Stimulated activated CD8-positive, alpha-beta memory T cell treated with anti-CD3 and anti-CD28 coated beads, Interleukin-4, amount 100 ng/mL, for 24 hours (primary cell): ENCODE data around the gene ANKS1B.

Experiments
- DNase-seq: peaks from one replicate; pipeline ENCODE4 v3.0.0-alpha.2; 2020; ENCODE audit warnings: low read depth

The ANKS1B gene

GRCh38 chr12:98814254-98814653, 1170.5 kb downstream of the ANKS1B start:
- no peak for DNase-seq

- no peak for DNase-seq
Observed at GRCh38 chr12:98812225-98812624, 1172.5 kb downstream of the ANKS1B start.

GRCh38 chr12:98808243-98808875, 1176.4 kb downstream of the ANKS1B start:
- no peak for DNase-seq

- no peak for DNase-seq
Observed at GRCh38 chr12:98807187-98807586, 1177.5 kb downstream of the ANKS1B start.

DNA sequence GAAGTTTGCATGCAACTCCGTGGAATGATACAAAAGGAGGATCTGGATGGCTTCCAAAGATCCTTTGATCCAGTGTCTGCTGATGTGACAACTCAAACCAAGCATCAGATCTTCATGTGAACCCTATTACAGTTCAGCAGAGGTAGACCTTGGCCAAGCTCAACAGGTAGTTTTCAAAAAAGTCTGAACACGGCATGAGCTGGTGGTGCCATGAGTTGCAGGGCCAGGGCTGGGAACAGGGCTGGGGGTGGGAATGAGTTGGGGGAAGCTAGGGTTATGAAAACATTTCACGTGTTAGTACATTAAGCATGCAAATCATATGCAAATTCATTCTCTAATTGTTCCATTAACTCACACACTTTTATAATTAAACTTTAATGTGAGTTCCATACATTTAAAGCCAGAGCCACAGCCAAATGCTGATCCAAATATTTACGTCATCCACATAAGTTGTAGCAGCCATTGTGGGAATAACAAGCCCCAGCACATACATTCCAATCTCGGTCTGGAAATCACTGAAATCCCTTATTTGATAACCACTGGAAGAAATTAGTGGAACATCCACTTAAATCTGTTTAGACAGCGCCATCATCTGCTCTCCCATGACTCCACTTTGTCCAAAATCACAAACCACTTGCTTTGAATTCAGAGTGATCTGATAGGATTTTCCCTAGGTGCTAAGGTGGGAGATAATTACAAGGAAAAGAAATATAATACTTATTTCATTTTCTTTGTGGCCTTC, 1181.1 kb downstream of the ANKS1B start:
- no peak for DNase-seq

GRCh38 chr12:98799822-98800221, 1184.9 kb downstream of the ANKS1B start:
- DNase-seq = no peak

- no peak for DNase-seq
Observed at GRCh38 chr12:98799146-98799810, 1185.5 kb downstream of the ANKS1B start.

GRCh38 chr12:98797200-98797599, 1187.5 kb downstream of the ANKS1B start:
- no peak for DNase-seq

DNA sequence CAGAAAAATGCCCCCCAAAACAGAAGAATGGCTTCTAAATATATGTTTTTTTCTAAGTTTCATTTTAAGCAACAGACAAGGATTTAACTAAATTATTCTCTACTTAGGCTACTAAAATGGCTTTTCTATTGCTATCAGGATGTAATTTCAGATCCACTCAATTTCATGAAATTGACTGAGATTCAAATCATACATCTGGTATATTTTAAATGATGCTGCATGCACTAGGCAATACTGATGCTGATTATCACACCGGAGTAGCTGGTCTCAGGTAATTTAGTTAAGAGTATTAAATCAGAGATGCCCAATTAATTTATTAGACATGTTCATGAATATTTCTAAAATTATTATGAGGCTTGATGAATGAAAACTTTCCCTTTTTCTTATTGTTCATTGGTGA, 1188.0 kb downstream of the ANKS1B start:
- DNase-seq = no peak

DNA sequence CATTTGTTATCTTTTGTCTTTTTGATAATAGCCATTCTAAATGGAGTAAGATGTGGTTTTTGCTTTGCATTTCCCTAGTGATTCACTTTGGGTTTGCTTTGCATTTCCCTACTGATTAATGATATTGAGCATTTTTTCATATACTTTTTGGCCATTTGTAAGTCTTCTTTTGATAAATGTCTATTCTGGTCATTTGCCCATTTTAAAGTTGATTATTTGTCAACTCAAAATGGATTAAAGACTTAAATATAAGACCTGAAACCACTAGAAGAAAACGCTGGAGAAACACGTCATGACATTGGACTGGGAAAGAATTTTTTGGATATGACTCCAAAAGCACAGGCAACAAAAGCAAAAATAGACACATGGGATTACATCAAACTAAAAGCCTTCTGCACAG, 1191.6 kb downstream of the ANKS1B start:
- DNase-seq = no peak

DNA sequence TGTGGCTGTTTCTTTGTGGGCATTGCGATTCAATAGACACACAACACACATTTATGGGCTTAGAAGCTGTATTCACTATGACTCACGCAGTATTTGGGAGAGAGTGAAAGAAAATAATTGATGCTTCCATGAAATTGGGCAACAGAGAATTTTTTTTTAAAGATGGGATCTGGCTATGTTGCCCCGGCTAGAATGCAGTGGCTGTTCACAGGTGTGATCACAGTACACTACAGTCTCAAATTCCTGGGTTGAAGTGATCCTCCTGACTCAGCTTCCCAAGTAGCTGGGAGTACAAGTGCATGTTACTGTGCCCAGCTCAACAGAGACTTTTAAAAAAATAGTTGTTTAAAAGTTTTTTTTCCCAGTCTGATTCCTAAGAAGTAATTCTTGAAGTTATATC, 1193.3 kb downstream of the ANKS1B start:
- no peak for DNase-seq

DNA sequence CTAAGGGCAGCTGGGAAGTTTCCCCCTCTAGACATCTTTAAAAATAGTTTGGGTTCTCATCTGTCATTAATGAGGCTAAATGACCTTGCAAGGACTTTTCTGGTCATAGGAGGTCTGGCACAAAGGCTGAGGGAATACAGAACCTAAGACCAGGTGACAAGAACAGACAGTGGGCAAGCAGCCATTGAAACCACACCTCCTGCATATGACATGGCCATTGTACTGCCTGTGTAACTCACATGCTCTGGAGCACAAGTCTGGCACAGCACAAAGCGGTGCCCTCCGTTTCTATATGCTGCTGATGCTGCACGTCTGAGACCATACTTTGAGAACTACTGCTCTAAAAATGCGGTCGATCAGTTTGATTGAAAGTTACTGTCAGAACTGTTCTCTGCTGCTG, 1196.3 kb downstream of the ANKS1B start:
- no peak for DNase-seq

- no peak for DNase-seq
Observed at GRCh38 chr12:98786653-98787052, 1198.1 kb downstream of the ANKS1B start.

DNA sequence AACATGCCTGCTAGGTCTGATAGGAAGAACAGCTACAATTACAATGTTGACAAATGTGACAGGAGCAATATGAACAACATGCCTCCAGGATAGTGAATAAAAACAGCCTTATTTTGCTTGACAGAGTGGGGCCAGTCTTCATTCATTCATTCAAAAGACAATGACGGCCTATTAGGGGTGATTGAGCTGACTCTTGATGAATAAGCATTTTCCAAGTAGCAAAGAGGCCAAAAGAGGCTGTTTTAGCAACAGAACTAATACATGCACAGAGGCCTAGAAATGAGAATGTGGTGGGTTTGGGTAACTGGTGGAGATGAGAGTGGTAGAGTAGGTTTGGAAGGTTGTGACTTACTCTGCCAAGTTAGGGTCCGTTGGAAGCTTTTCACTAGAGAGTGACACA, 1201.3 kb downstream of the ANKS1B start:
- no peak for DNase-seq

- no peak for DNase-seq
Observed at GRCh38 chr12:98780261-98780660, 1204.5 kb downstream of the ANKS1B start.

DNA sequence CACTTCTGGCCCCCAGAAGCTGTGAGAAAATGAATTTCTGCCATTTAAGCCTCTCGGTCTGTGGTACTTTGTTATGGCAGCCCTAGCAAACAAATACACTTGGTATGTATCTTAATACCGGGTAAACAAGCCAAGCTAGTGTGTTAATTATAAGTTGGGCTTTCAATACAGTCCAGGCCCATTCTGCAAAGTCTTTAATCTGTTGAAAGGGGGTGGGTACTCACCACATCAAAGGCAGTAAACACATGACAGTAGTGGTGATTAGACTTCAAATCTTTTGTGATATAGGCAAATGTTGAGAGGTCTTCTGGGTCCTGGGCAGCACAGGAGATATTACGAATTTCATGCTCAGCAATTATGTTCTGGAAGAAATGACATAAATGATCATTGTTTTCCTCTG, 1211.9 kb downstream of the ANKS1B start:
- no peak for DNase-seq

DNA sequence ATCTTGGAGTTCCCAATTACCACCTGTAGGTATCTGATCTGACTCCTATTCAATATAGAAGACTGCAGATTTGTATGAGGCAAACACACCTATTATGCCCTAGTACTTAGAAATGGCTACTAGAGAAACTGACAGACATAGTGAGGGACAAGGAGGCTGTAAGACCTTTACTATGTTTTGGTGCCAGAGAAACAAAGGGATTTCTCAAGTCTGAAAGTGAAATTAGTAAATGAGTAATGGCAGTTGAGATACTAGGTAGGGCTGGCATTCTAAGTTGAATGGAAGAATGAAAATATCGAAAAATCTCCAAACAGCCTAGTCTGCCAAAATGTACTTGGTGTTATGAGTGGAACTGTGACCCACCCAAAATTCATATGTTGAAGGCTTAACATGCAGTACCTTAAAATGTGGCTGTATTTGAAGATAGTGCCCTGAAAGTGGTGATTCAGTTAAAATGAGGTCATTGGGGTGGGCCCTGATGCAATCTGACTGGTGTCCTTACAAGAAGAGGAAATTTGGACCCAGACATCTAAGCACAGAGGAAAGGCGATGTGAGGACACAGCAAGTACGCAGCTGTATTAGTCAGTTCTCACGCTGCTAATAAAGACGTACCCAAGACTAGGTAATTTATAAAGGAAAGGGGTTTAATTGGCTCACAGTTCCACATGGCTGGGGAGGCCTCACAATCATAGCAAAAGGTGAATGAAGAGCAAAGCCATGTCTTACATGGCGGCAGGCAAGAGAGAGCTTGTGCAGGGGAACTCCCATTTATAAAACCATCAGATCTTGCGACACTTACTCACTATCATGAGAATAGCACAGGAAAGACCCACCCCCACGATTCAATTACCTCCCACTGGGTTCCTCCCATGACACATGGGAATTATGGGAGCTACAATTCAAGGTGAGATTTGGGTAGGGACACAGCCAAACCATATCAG, 1212.7 kb downstream of the ANKS1B start:
- DNase-seq = no peak

DNA sequence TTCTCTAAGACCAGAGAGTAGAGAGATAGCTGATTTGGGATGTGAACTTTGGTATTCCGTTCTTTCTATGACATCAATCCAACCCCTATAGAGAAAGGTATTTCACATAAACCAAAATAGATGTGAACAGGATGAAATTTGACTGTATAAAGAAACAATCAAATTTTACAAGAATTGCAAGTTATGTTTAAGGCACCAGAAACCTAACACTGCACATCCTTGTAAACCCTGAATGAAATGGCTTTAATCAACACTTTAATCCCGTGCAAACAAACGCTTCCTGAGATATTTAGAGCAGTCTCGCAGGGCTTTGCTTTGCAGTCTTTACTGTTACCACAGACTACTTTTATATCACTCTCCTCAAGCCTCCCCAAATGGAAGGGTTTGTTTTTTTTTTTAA, 1214.5 kb downstream of the ANKS1B start:
- DNase-seq = no peak

- no peak for DNase-seq
Observed at GRCh38 chr12:98769068-98769467, 1215.7 kb downstream of the ANKS1B start.

GRCh38 chr12:98767248-98767647, 1217.5 kb downstream of the ANKS1B start:
- DNase-seq = no peak

- DNase-seq = no peak
Observed at GRCh38 chr12:98763656-98764055, 1221.1 kb downstream of the ANKS1B start.

DNA sequence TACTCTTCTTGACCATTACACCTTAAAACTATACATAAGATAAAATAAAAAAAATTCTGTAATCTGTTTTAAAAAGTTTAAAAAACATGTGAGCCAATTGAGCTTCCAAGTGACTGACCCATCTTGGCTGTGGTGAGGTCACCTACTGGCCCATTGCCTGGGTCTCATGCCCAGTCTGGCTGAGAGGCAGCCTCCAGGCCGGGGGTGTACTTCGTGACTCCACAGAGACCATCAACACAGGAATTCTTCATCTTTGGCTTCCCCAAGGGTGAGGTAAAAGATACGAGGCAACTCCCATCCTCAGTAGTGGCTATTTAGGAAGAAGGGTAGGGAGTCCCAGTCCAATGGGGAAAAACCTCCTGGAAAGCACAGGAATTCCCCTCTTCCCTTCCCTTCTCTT, 1226.4 kb downstream of the ANKS1B start:
- no peak for DNase-seq
